ENCODE results near the gene SLC25A15.
"Not testable (repeated sequence)": the region's sequence is repeated elsewhere in the genome, so short reads cannot be mapped to it uniquely, and the experiment has no call there.

Gene SLC25A15

GRCh38 chr13:40782971-40783370, 6.4 kb upstream of the SLC25A15 start:
- DNase-seq, result not testable (repeated sequence)

- no peak for DNase-seq
Observed at GRCh38 chr13:40784540-40784939, 4.9 kb upstream of the SLC25A15 start.

- DNase-seq, result no peak
Observed at GRCh38 chr13:40786568-40786996, 2.8 kb upstream of the SLC25A15 start.

GRCh38 chr13:40787062-40787461, 2.3 kb upstream of the SLC25A15 start:
- DNase-seq, result no peak

- not testable (repeated sequence) for DNase-seq
Observed at GRCh38 chr13:40788540-40789274, 704 bp upstream of the SLC25A15 start.

- DNase-seq, result no peak
Observed at GRCh38 chr13:40790154-40790616, 774 bp downstream of the SLC25A15 start.

GRCh38 chr13:40792284-40793051, 3.1 kb downstream of the SLC25A15 start:
- no peak for DNase-seq

GRCh38 chr13:40793339-40793738, 3.9 kb downstream of the SLC25A15 start:
- DNase-seq, result no peak

GRCh38 chr13:40794414-40795368, 5.3 kb downstream of the SLC25A15 start:
- DNase-seq, result no peak

- DNase-seq, result no peak
Observed at GRCh38 chr13:40796649-40797048, 7.2 kb downstream of the SLC25A15 start.

GRCh38 chr13:40798380-40798779, 9.0 kb downstream of the SLC25A15 start:
- DNase-seq, result no peak

GRCh38 chr13:40799508-40799907, 10.1 kb downstream of the SLC25A15 start:
- DNase-seq, result no peak

- DNase-seq, result no peak
Observed at GRCh38 chr13:40800559-40800958, 11.1 kb downstream of the SLC25A15 start.

- no peak for DNase-seq
Observed at GRCh38 chr13:40801255-40802217, 12.1 kb downstream of the SLC25A15 start.

- no peak for DNase-seq
Observed at GRCh38 chr13:40803316-40803715, 13.9 kb downstream of the SLC25A15 start.

- no peak for DNase-seq
Observed at GRCh38 chr13:40806241-40806640, 16.8 kb downstream of the SLC25A15 start.

GRCh38 chr13:40809471-40809870, 20.1 kb downstream of the SLC25A15 start:
- DNase-seq, result no peak

GRCh38 chr13:40812102-40812501, 22.7 kb downstream of the SLC25A15 start:
- no peak for DNase-seq

GRCh38 chr13:40812724-40813445, 23.5 kb downstream of the SLC25A15 start:
- no peak for DNase-seq

- peak; percentile 11 for DNase-seq
Observed at GRCh38 chr13:40813667-40814454, 24.4 kb downstream of the SLC25A15 start.

Data from NCI-H2171 treated with DMSO at 0.1 percent for 48 hours (cell line).